WTC11 (cell line): ENCODE measurements around the gene HDAC9. TPM values are rescaled to one million over a fixed set of nuclear protein-coding genes. Genes with fewer than 3 reads are reported as not detected.

Source experiments
- ATAC-seq: fragments of 200-7000 bp; cut with Tn5 transposase; 2 replicates; pipeline ENCODE4 v1.10.0; 2021; ENCODE audit warnings: mild to moderate bottlenecking, moderate library complexity
- CTCF ChIA-PET: fragments of 300-600 bp; sonication (Branson Sonifier 250); formaldehyde crosslinking; loops from one replicate; lab custom pipeline; 2021; ENCODE audit warnings: antibody characterized with exemption; lab: Charles Lee
- POLR2A ChIA-PET: fragments of 350-600 bp; sonication (Branson Sonifier 250); formaldehyde crosslinking; loops from one replicate; lab custom pipeline; 2021; ENCODE audit warnings: antibody characterized with exemption; lab: Charles Lee
- DNase-seq: peaks from one replicate; pipeline ENCODE4 v3.0.0; 2021; ENCODE audit warnings: low spot score
- H3K27ac Mint-ChIP-seq: 2 replicates; pipeline ENCODE4 v1.8.0; 2021; ENCODE audit warnings: mixed read lengths
- H3K27me3 Mint-ChIP-seq: 2 replicates; pipeline ENCODE4 v1.8.0; 2021; ENCODE audit warnings: low read depth, mild to moderate bottlenecking, moderate library complexity, mixed read lengths
- H3K36me3 Mint-ChIP-seq: 2 replicates; pipeline ENCODE4 v1.8.0; 2021; ENCODE audit warnings: mixed read lengths
- H3K4me1 Mint-ChIP-seq: 2 replicates; pipeline ENCODE4 v1.8.0; 2022; ENCODE audit warnings: mixed read lengths
- H3K4me3 Mint-ChIP-seq: 2 replicates; pipeline ENCODE4 v1.8.0; 2021; ENCODE audit warnings: mild to moderate bottlenecking, moderate library complexity, mixed read lengths
- H3K9me3 Mint-ChIP-seq: 2 replicates; pipeline ENCODE4 v1.8.0; 2021; ENCODE audit warnings: mixed read lengths
- AR ChIP-seq: fragments of 250-450 bp; sonication (Bioruptor Pico); IDR thresholded peaks from 2 replicates; pipeline ENCODE4 v1.9.0; 2021; ENCODE audit warnings: mild to moderate bottlenecking
- ATF3 ChIP-seq: sonication (generic); formaldehyde crosslinking; conservative IDR thresholded peaks from 2 replicates; pipeline ENCODE4 v1.8.1; 2022; ENCODE audit warnings: mild to moderate bottlenecking, missing genetic modification reagents
- CBFB ChIP-seq: sonication (generic); formaldehyde crosslinking; IDR thresholded peaks from 2 replicates; pipeline ENCODE4 v1.8.1; 2022; ENCODE audit warnings: mild to moderate bottlenecking, low read depth, missing genetic modification reagents
- CREB1 ChIP-seq: sonication (generic); formaldehyde crosslinking; IDR thresholded peaks from 2 replicates; pipeline ENCODE4 v1.8.0; 2023; ENCODE audit warnings: mild to moderate bottlenecking, missing genetic modification reagents
- CREM ChIP-seq: sonication (generic); formaldehyde crosslinking; IDR thresholded peaks from 2 replicates; pipeline ENCODE4 v1.8.1; 2022; ENCODE audit warnings: mild to moderate bottlenecking, missing genetic modification reagents, moderate library complexity
- E2F1 ChIP-seq: sonication (generic); formaldehyde crosslinking; IDR thresholded peaks from 2 replicates; pipeline ENCODE4 v1.8.0; 2022; ENCODE audit warnings: mild to moderate bottlenecking, missing genetic modification reagents
- ETV6 ChIP-seq: sonication (generic); formaldehyde crosslinking; IDR thresholded peaks from 2 replicates; pipeline ENCODE4 v1.8.1; 2022; ENCODE audit warnings: mild to moderate bottlenecking, missing genetic modification reagents
- FOXP1 ChIP-seq: sonication (generic); formaldehyde crosslinking; IDR thresholded peaks from 2 replicates; pipeline ENCODE4 v1.8.0; 2022; ENCODE audit warnings: missing genetic modification reagents, mild to moderate bottlenecking, moderate library complexity, borderline replicate concordance
- IRF1 ChIP-seq: sonication (generic); formaldehyde crosslinking; IDR thresholded peaks from 2 replicates; pipeline ENCODE4 v1.8.0; 2023; ENCODE audit warnings: missing genetic modification reagents
- MLX ChIP-seq: sonication (generic); formaldehyde crosslinking; IDR thresholded peaks from 2 replicates; pipeline ENCODE4 v1.8.1; 2023; ENCODE audit warnings: mild to moderate bottlenecking, missing genetic modification reagents, moderate library complexity
- PREB ChIP-seq: sonication (generic); formaldehyde crosslinking; IDR thresholded peaks from 2 replicates; pipeline ENCODE4 v1.8.1; 2022; ENCODE audit warnings: mild to moderate bottlenecking, missing genetic modification reagents, moderate library complexity, borderline replicate concordance
- SP1 ChIP-seq: sonication (generic); formaldehyde crosslinking; conservative IDR thresholded peaks from 2 replicates; pipeline ENCODE4 v1.8.1; 2022; ENCODE audit warnings: missing genetic modification reagents
- STAT6 ChIP-seq: sonication (generic); formaldehyde crosslinking; conservative IDR thresholded peaks from 2 replicates; pipeline ENCODE4 v1.8.1; 2023; ENCODE audit warnings: mild to moderate bottlenecking, low read depth, missing genetic modification reagents, moderate library complexity
- USF2 ChIP-seq: sonication (generic); formaldehyde crosslinking; IDR thresholded peaks from 2 replicates; pipeline ENCODE4 v1.8.1; 2023; ENCODE audit warnings: mild to moderate bottlenecking, missing genetic modification reagents, moderate library complexity
- ZBTB21 ChIP-seq: sonication (generic); formaldehyde crosslinking; IDR thresholded peaks from 2 replicates; pipeline ENCODE4 v1.8.1; 2023; ENCODE audit warnings: mild to moderate bottlenecking, missing genetic modification reagents, borderline replicate concordance
- ZNF219 ChIP-seq: sonication (generic); formaldehyde crosslinking; IDR thresholded peaks from 2 replicates; pipeline ENCODE4 v1.8.0; 2023; ENCODE audit warnings: missing genetic modification reagents, mild to moderate bottlenecking, borderline replicate concordance
- ZNF425 ChIP-seq: fragments of 250-450 bp; sonication (Bioruptor Pico); conservative IDR thresholded peaks from 2 replicates; pipeline ENCODE4 v1.9.0; 2021; ENCODE audit warnings: mild to moderate bottlenecking
- total RNA-seq: library from RNA; stranded (reverse); gene quantifications from 3 replicates; pipeline ENCODE4 v1.2.3, GENCODE V29; 2021

The HDAC9 gene
- total RNA-seq, 1 experiment from 2014 or later, result 18.8 TPM

- Mint-ChIP-seq H3K36me3 (no peaks in the 10 kb centered on the region), H3K4me1 (peaks cover 12% of the 10 kb centered on the region), H3K27ac (no peak overlapping the region), H3K4me3 (no peak overlapping the region), H3K9me3 (no peaks in the 10 kb centered on the region)
- POLR2A ChIA-PET, result no interaction called here
- CTCF ChIA-PET, result no interaction called here
- ATAC-seq (no peak), DNase-seq (no peak)
- TF ChIP-seq FOXP1 (CRISPR knock-in tag) (no peak), IRF1 (no peak), ATF3 (no peak), ETV6 (CRISPR knock-in tag) (no peak), ZNF219 (CRISPR knock-in tag) (no peak)
- TF ChIP-seq, all 79 proteins: peak for 0
- no peaks in the 10 kb centered on the region for H3K27me3 Mint-ChIP-seq
Measured at GRCh38 chr7:18831943-18832342, 336.4 kb downstream of the HDAC9 start.

- ATAC-seq, result no peak
- CTCF ChIA-PET, result no interaction called here
- no peak overlapping the region for H3K27ac Mint-ChIP-seq
Measured at GRCh38 chr7:18834577-18834976, 339.0 kb downstream of the HDAC9 start.

More at GRCh38 chr7:18834577-18834976, 339.0 kb downstream of the HDAC9 start:
- Mint-ChIP-seq H3K4me1 (peaks cover 8% of the 10 kb centered on the region), H3K27me3 (no peaks in the 10 kb centered on the region), H3K9me3 (no peaks in the 10 kb centered on the region), H3K36me3 (no peaks in the 10 kb centered on the region), H3K4me3 (no peak overlapping the region)
- POLR2A ChIA-PET, result no interaction called here
- no peak for DNase-seq
- TF ChIP-seq E2F1 (CRISPR knock-in tag) (no peak), SP1 (no peak), PREB (no peak), USF2 (CRISPR knock-in tag) (no peak), CREB1 (CRISPR knock-in tag) (no peak), STAT6 (no peak), MLX (CRISPR knock-in tag) (no peak), ZNF425 (CRISPR knock-in tag) (no peak), AR (CRISPR knock-in tag) (no peak), ZBTB21 (CRISPR knock-in tag) (no peak), CBFB (no peak), CREM (CRISPR knock-in tag) (no peak)
- TF ChIP-seq, all 79 proteins: peak for 0
